Activated T-cell treated with anti-CD3 and anti-CD28 coated beads, Interleukin-2, amount 50 U/mL, for 4 hours (primary cell): ENCODE measurements around the gene RMND1. TPM values are rescaled to one million over a fixed set of nuclear protein-coding genes. Genes with fewer than 3 reads are reported as not detected.
A peak's percentile ranks its signal among the peaks of the same experiment; 100 is the strongest.
"Not testable (repeated sequence)": the region's sequence is repeated elsewhere in the genome, so short reads cannot be mapped to it uniquely, and the experiment has no call there.

ENCODE experiments used
- ATAC-seq, 2 donors: fragments of 200-7000 bp; cut with Tn5 transposase; one replicate each; pipeline ENCODE4 v1.10.0; 2021
- DNase-seq: peaks from one replicate; pipeline ENCODE4 v3.0.0-alpha.2; 2020
- H3K27me3 Mint-ChIP-seq: one replicate; pipeline ENCODE4 v1.8.0; 2021; ENCODE audit warnings: low read depth, mixed read lengths
- H3K36me3 Mint-ChIP-seq: one replicate; pipeline ENCODE4 v1.8.0; 2022; ENCODE audit warnings: mixed read lengths; ENCODE audit not compliant: insufficient read depth
- H3K4me1 Mint-ChIP-seq: one replicate; pipeline ENCODE4 v1.8.0; 2021; ENCODE audit warnings: low read depth, mixed read lengths
- H3K4me3 Mint-ChIP-seq: one replicate; pipeline ENCODE4 v1.8.0; 2021; ENCODE audit warnings: mild to moderate bottlenecking, moderate library complexity, mixed read lengths
- H3K9me3 Mint-ChIP-seq: one replicate; pipeline ENCODE4 v1.8.0; 2021; ENCODE audit warnings: mixed read lengths
- total RNA-seq, 3 donors: library from RNA; stranded (reverse); gene quantifications; one replicate each; pipeline ENCODE4 v1.2.1, GENCODE V29; 2021

Gene RMND1
- total RNA-seq, 3 donors from 2014 or later = 15.3 to 18.1 (median 16.5) TPM

DNA sequence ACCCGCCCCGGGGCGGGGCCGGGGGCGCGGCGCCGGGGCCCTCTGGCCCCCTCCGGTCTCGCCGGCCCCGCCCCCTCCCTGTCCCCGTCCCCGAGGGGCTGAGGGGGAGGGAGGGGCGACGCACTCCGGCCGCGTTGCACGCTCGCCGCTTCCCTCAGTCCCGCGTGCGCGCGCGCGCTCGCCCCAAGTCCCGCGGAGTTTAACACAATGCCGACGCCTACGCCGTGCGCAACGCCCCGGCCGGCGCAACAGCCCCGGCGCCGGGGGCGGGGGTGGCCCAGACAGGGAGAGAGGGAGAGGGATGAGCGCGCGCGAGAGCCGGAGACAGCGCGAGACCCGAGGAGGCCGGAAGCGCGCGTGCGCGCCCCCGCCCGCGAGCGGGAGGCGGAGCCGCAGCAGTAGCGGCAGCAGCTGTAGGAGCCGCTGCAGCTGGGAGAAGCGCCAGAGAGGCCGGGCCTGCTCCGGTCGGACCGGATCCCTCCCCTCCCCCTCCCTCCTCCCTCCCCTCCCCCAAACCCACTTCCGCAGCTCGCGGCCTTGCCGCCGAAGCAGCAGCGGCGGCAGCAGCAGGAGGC lies 61.6 kb downstream of the RMND1 start:
- peak; percentile 97 for DNase-seq
- peak; percentile 77 to 80 for ATAC-seq
- peak overlapping the region; percentile 64 for H3K4me3 Mint-ChIP-seq
- peaks cover under 1% of the 10 kb centered on the region for H3K36me3 Mint-ChIP-seq
- no peaks in the 10 kb centered on the region for H3K27me3 Mint-ChIP-seq
- H3K4me1 Mint-ChIP-seq = peaks cover 63% of the 10 kb centered on the region
- no peaks in the 10 kb centered on the region for H3K9me3 Mint-ChIP-seq

DNA sequence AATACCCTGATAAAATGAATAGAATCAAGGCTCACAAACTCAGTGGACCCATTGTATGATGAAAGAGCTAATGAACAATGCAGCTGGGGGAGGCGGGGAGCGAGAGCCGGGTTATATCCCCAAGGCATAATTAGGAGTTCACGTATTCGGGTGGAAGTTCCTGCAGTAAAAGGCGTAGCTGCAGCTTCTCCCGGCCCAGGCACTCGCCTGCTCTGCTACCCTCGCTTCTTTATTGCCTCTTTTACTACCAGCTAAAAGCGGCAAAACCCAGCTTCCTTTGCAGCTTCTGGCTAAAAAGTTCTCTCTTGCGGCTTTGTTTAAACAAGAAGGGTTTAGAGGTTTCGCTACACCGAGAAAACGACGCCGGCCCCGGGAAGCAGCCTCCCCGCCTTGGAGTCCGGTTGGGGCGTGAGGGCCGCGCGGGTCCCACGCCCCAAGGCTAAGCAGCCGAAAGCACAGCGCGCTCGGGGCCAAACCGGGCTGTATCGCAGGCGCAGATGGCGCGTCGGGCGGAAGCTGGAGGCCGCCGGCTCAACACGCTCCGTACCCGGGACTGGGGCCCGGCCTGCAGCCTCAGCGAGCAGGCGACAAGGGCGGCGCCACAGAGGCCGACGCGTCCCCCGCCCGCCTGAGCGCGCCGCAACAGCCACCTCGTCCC lies 62.2 kb downstream of the RMND1 start:
- peak; percentile 74 for ATAC-seq
- peak; percentile 25 for DNase-seq
- Mint-ChIP-seq H3K9me3 (no peaks in the 10 kb centered on the region), H3K36me3 (no peaks in the 10 kb centered on the region), H3K4me1 (peaks cover 64% of the 10 kb centered on the region), H3K4me3 (peak overlapping the region; percentile 92), H3K27me3 (no peaks in the 10 kb centered on the region)

DNA sequence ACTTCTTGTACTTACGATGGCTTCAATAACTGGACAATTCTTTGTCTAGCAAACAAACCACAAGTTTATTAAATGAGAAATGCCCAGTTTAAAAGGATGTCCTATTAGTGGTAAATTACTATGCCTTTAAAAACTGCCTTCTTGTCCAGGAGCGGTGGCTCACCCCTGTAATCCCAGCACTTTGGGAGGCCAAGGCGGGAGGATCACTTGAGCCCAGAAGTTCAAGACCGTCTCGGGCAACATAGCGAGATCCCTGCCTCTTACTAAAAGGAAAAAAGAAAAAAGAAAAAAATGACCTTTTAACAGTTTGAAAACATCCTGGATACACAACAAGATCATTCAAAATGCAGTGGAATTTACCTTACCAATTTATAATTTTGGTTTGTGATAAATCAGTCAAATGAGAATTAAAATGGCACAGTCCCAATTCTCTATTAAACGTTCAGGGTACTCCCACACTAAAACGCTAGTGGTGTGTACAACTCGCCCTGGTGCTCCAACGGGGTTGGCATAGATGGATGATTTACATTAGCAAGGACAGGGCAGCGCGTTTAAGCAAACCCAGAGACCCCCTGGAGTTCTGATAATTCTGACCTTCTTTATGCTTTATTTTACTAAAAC lies 62.8 kb downstream of the RMND1 start:
- peaks cover 66% of the 10 kb centered on the region for H3K4me1 Mint-ChIP-seq
- no peaks in the 10 kb centered on the region for H3K9me3 Mint-ChIP-seq
- ATAC-seq = no peak

DNA sequence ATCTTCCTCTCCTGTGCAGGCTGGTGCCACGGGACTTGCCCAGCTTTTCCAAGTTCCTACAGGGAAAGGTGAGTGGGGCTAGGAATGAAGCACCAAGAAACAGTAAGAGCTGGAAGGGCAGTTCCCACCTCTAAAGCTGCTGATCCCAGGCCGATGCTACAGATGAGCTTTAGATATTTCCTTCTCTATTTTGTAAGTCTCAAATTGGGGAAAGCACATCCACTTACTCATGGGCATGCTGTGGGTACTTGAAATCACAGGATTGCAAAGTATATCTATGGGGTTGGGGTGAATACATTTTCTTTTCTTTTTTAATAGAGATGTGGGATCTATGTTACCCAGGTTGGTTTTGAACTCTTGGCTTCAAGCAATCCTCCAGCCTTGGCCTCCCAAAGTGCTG lies 63.7 kb downstream of the RMND1 start:
- Mint-ChIP-seq H3K4me1 (peaks cover 61% of the 10 kb centered on the region), H3K27me3 (no peaks in the 10 kb centered on the region), H3K36me3 (peaks cover 8% of the 10 kb centered on the region), H3K9me3 (no peaks in the 10 kb centered on the region), H3K4me3 (peak overlapping the region; percentile 42)
- no peak for ATAC-seq
- no peak for DNase-seq

More for the DNA sequence above, 62.8 kb downstream of the RMND1 start:
- no peak for DNase-seq
- Mint-ChIP-seq H3K4me3 (peak overlapping the region; percentile 92), H3K36me3 (peaks cover 5% of the 10 kb centered on the region), H3K27me3 (no peaks in the 10 kb centered on the region)

DNA sequence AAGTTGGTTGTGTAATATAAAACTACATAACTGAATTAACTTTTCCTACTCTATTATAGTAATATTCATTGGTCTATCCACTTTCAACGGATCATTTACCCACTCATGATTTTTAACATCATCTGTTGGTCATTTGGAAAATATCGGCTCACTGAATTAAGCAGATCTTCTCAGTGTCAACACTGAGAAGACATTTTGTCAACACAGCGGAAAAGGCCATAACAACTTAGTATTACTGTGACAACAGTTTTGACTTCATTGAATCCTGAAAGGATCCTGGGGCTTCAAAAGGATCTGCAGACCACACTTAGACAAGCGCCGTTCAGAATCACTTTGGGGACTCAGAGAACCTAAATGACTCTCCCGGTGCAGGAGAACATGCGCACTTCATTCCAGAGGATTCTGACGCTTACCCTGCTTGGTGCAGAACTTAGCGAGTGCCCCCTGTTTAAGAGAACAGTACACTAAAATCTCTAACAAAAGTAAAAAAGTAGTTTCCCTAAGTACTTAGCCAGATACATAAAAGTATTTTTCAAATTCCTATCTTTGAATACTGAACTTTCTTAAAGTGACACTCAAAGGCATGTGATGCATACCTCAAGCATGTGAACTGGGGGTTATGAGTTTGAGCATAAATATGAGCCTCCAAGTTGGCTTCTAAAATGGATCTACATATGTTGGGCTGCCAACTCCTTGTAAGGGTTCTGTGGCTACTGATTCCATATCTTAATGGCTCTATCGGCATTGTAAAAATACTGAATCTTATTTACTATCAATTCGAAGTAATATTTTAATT lies 64.6 kb downstream of the RMND1 start:
- Mint-ChIP-seq H3K9me3 (no peaks in the 10 kb centered on the region), H3K4me3 (no peak overlapping the region), H3K4me1 (peaks cover 52% of the 10 kb centered on the region), H3K27me3 (no peaks in the 10 kb centered on the region), H3K36me3 (peaks cover 8% of the 10 kb centered on the region)
- DNase-seq = no peak
- no peak for ATAC-seq

DNA sequence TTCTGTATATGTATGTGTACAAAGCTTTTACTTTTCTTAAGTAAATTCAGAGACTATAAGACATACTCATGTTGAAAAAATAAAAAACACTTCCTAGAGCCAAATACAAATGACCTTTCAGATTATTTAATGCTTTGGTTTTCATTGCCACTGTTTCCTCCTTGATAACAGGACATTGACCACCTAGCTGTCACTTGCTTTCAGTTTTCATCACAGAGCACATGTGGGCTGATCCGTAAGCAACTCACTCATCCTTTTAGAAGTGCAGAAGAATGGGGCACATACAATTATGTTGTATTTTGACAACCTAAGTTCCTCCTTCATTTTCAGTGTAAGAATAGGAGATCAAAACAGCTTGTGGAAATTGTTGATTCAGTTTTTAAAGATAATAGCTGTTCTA lies 66.7 kb downstream of the RMND1 start:
- DNase-seq (no peak), ATAC-seq (no peak)
- Mint-ChIP-seq H3K4me1 (peaks cover 62% of the 10 kb centered on the region), H3K36me3 (peaks cover 11% of the 10 kb centered on the region), H3K4me3 (peak overlapping the region; percentile 19), H3K9me3 (no peaks in the 10 kb centered on the region), H3K27me3 (no peaks in the 10 kb centered on the region)

DNA sequence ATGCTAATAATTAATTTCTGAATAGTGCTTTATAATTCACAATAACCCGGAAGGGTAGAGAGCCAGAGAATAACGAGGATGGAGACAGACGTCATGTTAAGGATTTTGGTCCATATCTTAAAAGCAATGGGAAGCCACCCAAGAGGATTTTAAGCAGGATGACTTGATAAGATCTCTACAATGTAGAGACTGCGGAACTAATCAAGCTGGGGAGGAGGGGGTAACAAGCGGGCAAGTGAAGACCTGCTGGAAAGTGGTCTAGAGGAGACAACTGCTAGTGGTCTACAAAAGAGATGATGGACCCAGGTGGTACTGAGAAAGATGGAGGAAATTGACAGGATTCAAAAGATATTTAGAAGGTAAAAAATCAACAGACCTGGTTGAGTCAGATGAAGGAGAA lies 67.8 kb downstream of the RMND1 start:
- Mint-ChIP-seq H3K4me1 (peaks cover 66% of the 10 kb centered on the region), H3K9me3 (no peaks in the 10 kb centered on the region), H3K27me3 (no peaks in the 10 kb centered on the region), H3K4me3 (no peak overlapping the region), H3K36me3 (peaks cover 11% of the 10 kb centered on the region)
- no peak for ATAC-seq
- no peak for DNase-seq

DNA sequence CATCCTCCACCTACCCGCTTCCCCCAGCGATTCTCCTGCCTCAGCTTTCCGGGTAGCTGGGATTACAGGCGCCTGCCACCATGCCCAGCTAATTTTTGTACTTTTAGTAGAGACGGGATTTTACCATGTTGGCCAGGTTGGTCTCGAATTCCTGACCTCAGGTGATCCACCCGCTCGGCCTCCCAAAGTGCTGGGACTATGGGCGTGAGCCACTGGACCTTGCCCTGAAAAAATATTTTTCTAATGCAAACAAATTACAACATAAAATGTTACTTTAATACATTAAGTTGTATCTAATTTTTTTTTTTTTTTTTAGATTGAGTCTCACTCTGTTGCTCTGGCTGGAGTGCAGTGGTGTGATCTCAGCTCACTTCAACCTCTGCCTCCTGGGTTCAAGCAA lies 69.3 kb downstream of the RMND1 start:
- DNase-seq, ATAC-seq, H3K9me3 Mint-ChIP-seq, H3K4me3 Mint-ChIP-seq, H3K27me3 Mint-ChIP-seq: not testable (repeated sequence)
- peaks cover 66% of the 10 kb centered on the region for H3K4me1 Mint-ChIP-seq
- peaks cover 11% of the 10 kb centered on the region for H3K36me3 Mint-ChIP-seq

DNA sequence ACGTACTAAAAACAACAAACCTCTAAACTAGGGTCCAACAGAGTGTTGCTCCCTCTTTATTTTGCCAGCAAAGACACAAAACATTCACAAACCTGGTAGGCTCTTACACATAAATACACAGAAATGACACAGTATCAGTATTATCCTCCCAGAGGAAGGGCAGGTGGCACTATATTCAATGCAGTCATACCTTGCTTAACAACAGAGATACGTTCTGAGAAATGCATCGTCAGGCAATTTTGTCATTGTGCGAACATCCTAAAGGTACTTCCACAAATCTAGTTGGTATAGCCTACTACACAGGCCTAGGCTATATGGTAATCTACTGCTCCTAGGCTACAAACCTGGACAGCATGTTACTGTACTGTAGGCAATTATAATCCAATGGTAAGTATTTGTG lies 70.2 kb downstream of the RMND1 start:
- no peaks in the 10 kb centered on the region for H3K9me3 Mint-ChIP-seq
- H3K4me1 Mint-ChIP-seq = peaks cover 64% of the 10 kb centered on the region
- DNase-seq (no peak), ATAC-seq (peak in 1 of 2 donors; percentile 9)
- H3K4me3 Mint-ChIP-seq = peak overlapping the region; percentile 24
- H3K36me3 Mint-ChIP-seq = peaks cover 11% of the 10 kb centered on the region
- H3K27me3 Mint-ChIP-seq = no peaks in the 10 kb centered on the region

DNA sequence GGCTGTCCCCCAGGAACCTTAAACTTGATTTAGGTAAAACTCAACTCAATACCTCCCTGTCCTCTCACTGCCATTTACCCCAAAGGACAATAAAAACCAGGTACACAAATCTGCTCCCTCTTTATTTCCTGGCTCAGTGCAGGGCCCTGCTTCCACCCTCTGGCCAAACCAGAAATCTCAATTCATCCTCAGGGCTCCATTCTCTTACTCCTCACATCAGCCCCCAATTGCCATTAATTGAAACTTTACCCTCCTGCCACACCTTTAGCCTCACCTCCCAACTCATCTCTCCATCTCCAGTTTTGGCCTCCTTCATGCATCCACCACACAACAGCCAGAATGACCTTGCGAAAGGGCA lies 71.1 kb downstream of the RMND1 start:
- DNase-seq (no peak), ATAC-seq (peak in 1 of 2 donors; percentile 8)
- no peaks in the 10 kb centered on the region for H3K27me3 Mint-ChIP-seq
- H3K4me3 Mint-ChIP-seq = peak overlapping the region; percentile 83
- no peaks in the 10 kb centered on the region for H3K9me3 Mint-ChIP-seq
- peaks cover 68% of the 10 kb centered on the region for H3K4me1 Mint-ChIP-seq
- peaks cover 13% of the 10 kb centered on the region for H3K36me3 Mint-ChIP-seq

DNA sequence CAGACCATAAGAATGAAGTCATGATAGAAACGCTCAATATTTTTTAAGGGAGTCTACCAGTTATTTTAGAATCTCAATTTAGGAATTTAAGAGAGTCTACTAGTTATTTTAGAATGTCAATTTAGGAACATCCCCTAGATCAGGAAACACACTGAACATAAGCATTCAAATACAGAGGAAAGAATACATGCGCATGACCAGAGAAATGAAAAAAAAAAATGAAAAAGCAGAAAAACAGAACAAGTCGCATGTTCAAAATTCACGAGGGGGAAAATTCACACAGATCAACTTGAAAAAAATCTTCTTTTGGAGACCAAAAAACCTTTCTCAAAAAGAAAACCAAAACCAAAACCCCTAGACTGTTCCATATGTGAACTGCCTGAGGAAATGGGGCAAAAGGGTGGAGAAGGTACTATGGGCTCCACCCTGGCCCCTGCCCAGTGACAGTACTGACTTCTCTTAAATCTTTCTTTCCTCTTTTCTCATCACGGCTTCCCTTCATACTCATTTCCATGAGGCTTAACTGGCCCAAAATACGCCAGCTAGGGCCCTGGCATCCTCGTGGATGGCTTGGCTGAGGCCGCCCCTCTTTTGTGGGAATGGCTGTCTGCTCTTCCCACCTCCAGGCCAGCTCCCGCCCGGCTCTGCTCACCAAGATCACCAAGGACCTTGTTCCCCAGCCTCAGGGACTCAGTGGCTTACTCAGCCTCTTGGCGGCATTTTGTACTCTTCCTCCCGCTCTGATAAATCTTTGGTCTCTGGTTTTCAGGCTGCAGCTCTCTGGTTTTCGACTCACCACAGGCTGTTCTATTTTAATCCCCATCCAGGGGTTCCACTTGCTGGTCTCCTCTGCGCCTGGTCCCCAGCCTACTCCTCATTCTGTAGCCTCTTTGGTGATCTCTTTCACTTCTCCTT lies 71.7 kb downstream of the RMND1 start:
- Mint-ChIP-seq H3K4me1 (peaks cover 67% of the 10 kb centered on the region), H3K27me3 (no peaks in the 10 kb centered on the region), H3K9me3 (no peaks in the 10 kb centered on the region), H3K4me3 (peak overlapping the region; percentile 83), H3K36me3 (peaks cover 13% of the 10 kb centered on the region)
- peak; percentile 70 to 77 for ATAC-seq
- DNase-seq = no peak

DNA sequence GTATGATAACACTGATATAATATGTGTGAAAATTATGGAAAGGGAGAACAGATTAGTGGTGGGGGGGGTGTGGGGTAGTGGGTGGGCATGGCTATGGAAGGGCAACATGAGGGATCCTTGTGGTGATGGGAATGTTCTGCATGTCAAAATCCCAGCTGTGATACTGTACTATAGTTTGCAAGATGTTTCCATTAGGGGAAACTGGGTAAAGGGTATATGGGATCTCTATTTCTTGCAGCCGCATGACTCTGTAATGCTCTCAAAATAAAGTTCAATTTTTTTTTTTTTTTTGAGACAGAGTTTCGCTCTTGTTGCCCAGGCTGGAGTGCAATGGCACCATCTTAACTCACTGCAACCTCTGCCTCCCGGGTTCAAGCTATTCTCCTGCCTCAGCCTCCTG lies 74.8 kb downstream of the RMND1 start:
- Mint-ChIP-seq H3K27me3 (no peaks in the 10 kb centered on the region), H3K9me3 (no peaks in the 10 kb centered on the region), H3K4me1 (peaks cover 80% of the 10 kb centered on the region), H3K36me3 (peaks cover 9% of the 10 kb centered on the region), H3K4me3 (no peak overlapping the region)
- no peak for ATAC-seq
- DNase-seq = no peak

DNA sequence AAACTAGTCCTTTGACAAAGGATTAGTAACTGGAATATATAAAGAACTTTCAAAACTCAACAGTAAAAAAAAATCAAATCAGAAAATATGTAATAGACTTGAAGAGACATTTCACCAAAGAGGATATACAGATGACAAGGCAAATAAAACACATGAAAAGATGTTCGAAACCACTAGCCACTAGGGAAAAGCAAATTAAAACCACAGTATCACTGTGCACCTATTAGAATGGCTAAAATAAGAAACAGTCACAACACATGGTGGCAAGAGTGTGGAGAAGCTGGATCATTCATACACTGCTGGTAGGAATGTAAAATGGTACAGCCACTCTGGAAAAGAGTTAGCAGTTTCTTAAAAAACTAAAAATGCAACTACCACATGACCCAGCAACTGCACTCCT lies 75.5 kb downstream of the RMND1 start:
- H3K4me3 Mint-ChIP-seq = no peak overlapping the region
- no peak for DNase-seq

DNA sequence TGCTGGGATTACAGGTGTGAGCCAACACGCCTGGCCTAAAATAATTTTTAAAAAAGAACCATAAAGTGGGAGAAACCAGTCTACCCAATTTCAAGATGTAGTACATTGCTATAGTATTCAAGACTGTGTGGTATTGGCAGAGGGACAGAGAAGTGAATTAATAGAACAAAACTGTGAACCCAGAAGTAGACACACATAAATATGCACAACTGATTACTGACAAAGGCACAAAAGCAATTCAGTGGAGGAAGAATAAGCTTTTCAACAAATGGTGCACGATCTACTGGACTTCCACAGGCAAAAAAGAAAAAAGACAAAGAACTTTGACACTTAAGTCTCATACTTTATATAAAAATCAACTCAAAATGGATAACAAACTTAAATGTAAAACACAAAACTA lies 76.1 kb downstream of the RMND1 start:
- Mint-ChIP-seq H3K4me1 (peaks cover 83% of the 10 kb centered on the region), H3K36me3 (peaks cover 19% of the 10 kb centered on the region), H3K27me3 (no peaks in the 10 kb centered on the region), H3K4me3 (no peak overlapping the region), H3K9me3 (no peaks in the 10 kb centered on the region)
- no peak for ATAC-seq
- no peak for DNase-seq

More for the DNA sequence above, 75.5 kb downstream of the RMND1 start:
- Mint-ChIP-seq H3K36me3 (peaks cover 16% of the 10 kb centered on the region), H3K27me3 (no peaks in the 10 kb centered on the region), H3K4me1 (peaks cover 83% of the 10 kb centered on the region), H3K9me3 (no peaks in the 10 kb centered on the region)
- no peak for ATAC-seq
